Astrocyte of the cerebellum (primary cell): Measurements from ENCODE around the gene MYPN.

Source experiments
- DNase-seq: peaks from one replicate; pipeline ENCODE4 v3.0.0-alpha.2; 2011; ENCODE audit warnings: low read depth
- H3K4me3 ChIP-seq: 2 replicates; pipeline ENCODE4 v1.5.1; 2011; ENCODE audit warnings: mild to moderate bottlenecking, low read depth, low read length, moderate library complexity
- in situ Hi-C: cut with HindIII; loops from 2 replicates; pipeline ENCODE4 v1.10.0; 2017; ENCODE audit warnings: low sequenced_read_pairs
- TF ChIP-seq, protein P1 (sequence below): IDR thresholded peaks from 2 replicates; pipeline ENCODE4 v1.5.1; 2012; ENCODE audit warnings: low read length, low read depth, moderate library complexity, mild to moderate bottlenecking; ENCODE audit errors: missing control alignments

Gene MYPN

DNA sequence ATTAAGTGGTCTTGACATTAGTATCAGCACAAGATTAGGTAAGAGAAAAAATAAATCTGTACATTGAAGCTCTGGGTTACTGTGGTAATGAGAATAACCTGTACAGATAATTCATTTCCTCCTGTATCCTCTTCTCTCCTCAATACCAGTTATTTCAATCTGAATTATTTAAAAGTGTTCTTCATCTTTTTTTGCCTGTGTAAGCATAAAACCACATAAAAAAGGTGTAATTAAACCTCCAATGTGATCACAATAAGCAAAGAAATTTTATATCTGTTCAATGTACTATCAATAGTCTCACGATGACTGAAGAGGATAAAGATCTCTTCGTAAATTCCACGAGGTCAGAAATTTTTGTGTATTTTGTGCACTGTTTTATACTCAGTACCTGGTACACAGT, 1.2 kb upstream of the MYPN start:
- DNase-seq, result no peak
- in situ Hi-C loops, result no loop called here
- TF ChIP-seq, protein P1, sequence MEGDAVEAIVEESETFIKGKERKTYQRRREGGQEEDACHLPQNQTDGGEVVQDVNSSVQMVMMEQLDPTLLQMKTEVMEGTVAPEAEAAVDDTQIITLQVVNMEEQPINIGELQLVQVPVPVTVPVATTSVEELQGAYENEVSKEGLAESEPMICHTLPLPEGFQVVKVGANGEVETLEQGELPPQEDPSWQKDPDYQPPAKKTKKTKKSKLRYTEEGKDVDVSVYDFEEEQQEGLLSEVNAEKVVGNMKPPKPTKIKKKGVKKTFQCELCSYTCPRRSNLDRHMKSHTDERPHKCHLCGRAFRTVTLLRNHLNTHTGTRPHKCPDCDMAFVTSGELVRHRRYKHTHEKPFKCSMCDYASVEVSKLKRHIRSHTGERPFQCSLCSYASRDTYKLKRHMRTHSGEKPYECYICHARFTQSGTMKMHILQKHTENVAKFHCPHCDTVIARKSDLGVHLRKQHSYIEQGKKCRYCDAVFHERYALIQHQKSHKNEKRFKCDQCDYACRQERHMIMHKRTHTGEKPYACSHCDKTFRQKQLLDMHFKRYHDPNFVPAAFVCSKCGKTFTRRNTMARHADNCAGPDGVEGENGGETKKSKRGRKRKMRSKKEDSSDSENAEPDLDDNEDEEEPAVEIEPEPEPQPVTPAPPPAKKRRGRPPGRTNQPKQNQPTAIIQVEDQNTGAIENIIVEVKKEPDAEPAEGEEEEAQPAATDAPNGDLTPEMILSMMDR, result no peak
- no peak overlapping the region for H3K4me3 ChIP-seq

GRCh38 chr10:68108653-68109052, 635 bp upstream of the MYPN start:
- no peak overlapping the region for H3K4me3 ChIP-seq
- in situ Hi-C loops, result no loop called here
- DNase-seq, result no peak
- TF ChIP-seq, protein P1, result no peak

DNA sequence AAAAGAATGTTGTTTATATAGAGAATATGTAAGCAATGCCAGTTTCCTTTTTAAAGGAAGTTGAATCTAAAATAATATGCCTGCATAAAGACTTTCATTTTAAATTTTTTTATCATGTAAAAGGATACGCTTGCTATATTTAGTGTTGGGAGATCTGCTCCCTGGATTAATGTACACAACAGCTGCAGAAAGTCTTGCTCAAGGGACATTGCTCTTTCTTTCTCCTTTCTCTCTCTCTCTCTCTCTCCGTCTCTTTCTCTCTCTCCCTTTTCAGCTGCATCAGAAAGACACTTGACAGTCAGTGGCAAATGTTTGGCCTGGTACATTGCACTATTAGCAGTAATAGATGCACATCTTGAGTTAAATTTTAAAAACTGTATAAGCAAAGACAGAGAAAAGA, 739 bp downstream of the MYPN start:
- no peak for DNase-seq
- in situ Hi-C loops, result no loop called here
- H3K4me3 ChIP-seq, result no peak overlapping the region
- TF ChIP-seq, protein P1, result no peak

- TF ChIP-seq, protein P1, result no peak
- in situ Hi-C loops, result no loop called here
- H3K4me3 ChIP-seq, result no peak overlapping the region
- no peak for DNase-seq
Measured at GRCh38 chr10:68111584-68111983, 2.3 kb downstream of the MYPN start.

DNA sequence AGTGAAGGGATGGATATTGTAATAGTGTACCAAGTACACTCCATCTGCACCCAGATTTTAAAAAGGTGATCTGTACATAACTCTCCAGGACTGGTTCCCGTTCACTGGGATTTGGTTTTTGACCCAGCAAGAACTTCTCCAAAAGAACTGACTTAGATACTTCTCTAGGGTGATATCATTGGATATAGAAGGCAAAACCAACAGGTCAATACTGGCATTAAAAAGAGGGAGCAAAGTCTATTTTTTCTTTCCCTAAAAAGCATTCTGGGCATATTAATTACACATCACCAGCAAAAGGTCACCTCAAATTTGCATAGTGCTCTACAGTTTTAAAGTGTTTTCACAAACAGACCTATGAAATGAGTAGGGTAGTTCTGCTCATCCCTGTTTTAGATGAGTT, 3.5 kb downstream of the MYPN start:
- TF ChIP-seq, protein P1, result no peak
- in situ Hi-C loops, result no loop called here

GRCh38 chr10:68118657-68119056, 9.4 kb downstream of the MYPN start:
- TF ChIP-seq, protein P1, result no peak

More for the DNA sequence above, 3.5 kb downstream of the MYPN start:
- DNase-seq, result no peak
- no peak overlapping the region for H3K4me3 ChIP-seq

DNA sequence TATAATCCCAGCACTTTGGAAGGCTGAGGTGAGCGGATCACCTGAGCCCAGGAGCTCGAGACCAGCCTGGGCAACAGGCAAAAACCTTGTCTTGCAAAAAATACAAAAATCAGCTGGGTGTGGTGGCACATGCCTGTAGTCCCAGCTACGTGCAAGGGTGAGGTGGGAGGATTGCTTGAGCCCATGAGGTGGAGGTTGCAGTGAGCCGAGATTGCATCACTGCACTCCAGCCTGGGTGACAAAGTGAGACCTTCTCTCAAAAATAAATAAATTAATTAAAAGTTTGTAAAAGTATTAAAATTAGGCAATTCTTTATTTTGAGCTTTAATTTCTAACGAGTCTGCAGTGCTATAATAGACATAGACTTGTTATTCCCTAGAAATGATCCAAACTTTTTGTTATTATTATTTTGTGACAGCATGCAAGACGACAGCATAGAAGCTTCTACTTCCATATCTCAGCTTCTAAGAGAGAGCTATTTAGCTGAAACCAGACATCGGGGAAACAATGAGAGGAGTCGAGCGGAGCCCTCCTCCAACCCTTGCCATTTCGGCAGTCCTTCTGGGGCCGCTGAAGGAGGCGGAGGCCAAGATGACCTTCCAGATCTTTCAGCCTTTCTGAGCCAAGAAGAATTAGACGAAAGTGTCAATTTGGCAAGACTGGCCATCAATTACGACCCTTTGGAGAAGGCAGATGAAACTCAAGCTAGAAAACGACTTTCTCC, 11.9 kb downstream of the MYPN start:
- DNase-seq, result no peak
- TF ChIP-seq, protein P1, result no peak
- no peak overlapping the region for H3K4me3 ChIP-seq
- in situ Hi-C loops, result no loop called here

More at GRCh38 chr10:68118657-68119056, 9.4 kb downstream of the MYPN start:
- in situ Hi-C loops, result no loop called here
- DNase-seq, result no peak
- H3K4me3 ChIP-seq, result no peak overlapping the region
